Nephron progenitor cell (in vitro differentiated cells): ENCODE measurements around the gene CPN2.

ENCODE experiments used
- DNase-seq: peaks from one replicate; pipeline ENCODE4 v3.0.0; 2021
- H3K27ac Mint-ChIP-seq: 2 replicates; pipeline ENCODE4 v1.8.0; 2021; ENCODE audit warnings: mild to moderate bottlenecking, moderate library complexity, mixed read lengths
- H3K27me3 Mint-ChIP-seq: 2 replicates; pipeline ENCODE4 v1.8.0; 2021; ENCODE audit warnings: mild to moderate bottlenecking, low read depth, mixed read lengths; ENCODE audit not compliant: poor library complexity
- H3K36me3 Mint-ChIP-seq: 2 replicates; pipeline ENCODE4 v1.8.0; 2021; ENCODE audit warnings: low read depth, mixed read lengths
- H3K4me1 Mint-ChIP-seq: 2 replicates; pipeline ENCODE4 v1.8.0; 2021; ENCODE audit warnings: mixed read lengths
- H3K4me3 Mint-ChIP-seq: 2 replicates; pipeline ENCODE4 v1.8.0; 2021; ENCODE audit warnings: mild to moderate bottlenecking, moderate library complexity, mixed read lengths
- H3K9me3 Mint-ChIP-seq: 2 replicates; pipeline ENCODE4 v1.8.0; 2021; ENCODE audit warnings: mild to moderate bottlenecking, moderate library complexity, mixed read lengths
- TF ChIP-seq, protein P1 (sequence below): fragments of 200-600 bp; sonication (generic); IDR thresholded peaks from 2 replicates; pipeline ENCODE4 v1.5.0; 2021; ENCODE audit warnings: antibody characterized with exemption

Gene CPN2

DNA sequence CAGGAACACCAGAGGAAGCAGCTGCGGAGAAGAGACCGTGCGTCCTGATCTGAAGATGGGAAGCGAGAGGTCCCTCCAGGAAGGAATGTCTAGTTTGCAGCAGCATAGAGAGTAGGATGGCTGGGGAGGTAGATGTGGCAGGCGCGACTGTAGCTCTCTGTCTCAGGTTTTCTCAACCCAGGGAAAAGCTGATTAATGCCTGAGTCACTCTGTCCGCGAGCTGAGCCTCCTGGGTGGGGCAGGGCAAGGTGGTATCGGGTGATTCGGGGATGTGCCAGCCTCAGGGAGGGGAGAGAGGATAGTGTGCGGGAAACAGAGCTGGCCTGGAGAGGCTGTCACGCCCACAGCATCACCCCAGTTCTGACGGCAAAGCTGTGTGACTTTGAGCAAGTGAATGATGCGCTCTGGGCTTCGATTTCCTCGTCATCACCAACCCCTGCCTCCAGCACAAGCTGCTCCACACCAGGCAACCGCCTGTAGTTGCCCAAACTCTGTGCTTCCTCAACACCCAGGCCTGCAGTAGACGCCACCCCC lies 28.4 kb downstream of the CPN2 start:
- H3K27ac Mint-ChIP-seq: no peak overlapping the region
- peaks cover 15% of the 10 kb centered on the region for H3K36me3 Mint-ChIP-seq
- no peak for DNase-seq
- TF ChIP-seq, protein P1, sequence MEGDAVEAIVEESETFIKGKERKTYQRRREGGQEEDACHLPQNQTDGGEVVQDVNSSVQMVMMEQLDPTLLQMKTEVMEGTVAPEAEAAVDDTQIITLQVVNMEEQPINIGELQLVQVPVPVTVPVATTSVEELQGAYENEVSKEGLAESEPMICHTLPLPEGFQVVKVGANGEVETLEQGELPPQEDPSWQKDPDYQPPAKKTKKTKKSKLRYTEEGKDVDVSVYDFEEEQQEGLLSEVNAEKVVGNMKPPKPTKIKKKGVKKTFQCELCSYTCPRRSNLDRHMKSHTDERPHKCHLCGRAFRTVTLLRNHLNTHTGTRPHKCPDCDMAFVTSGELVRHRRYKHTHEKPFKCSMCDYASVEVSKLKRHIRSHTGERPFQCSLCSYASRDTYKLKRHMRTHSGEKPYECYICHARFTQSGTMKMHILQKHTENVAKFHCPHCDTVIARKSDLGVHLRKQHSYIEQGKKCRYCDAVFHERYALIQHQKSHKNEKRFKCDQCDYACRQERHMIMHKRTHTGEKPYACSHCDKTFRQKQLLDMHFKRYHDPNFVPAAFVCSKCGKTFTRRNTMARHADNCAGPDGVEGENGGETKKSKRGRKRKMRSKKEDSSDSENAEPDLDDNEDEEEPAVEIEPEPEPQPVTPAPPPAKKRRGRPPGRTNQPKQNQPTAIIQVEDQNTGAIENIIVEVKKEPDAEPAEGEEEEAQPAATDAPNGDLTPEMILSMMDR: no peak
- peaks cover 38% of the 10 kb centered on the region for H3K27me3 Mint-ChIP-seq
- H3K4me3 Mint-ChIP-seq: peak overlapping the region; percentile 16
- peaks cover 42% of the 10 kb centered on the region for H3K9me3 Mint-ChIP-seq
- H3K4me1 Mint-ChIP-seq: no peaks in the 10 kb centered on the region

DNA sequence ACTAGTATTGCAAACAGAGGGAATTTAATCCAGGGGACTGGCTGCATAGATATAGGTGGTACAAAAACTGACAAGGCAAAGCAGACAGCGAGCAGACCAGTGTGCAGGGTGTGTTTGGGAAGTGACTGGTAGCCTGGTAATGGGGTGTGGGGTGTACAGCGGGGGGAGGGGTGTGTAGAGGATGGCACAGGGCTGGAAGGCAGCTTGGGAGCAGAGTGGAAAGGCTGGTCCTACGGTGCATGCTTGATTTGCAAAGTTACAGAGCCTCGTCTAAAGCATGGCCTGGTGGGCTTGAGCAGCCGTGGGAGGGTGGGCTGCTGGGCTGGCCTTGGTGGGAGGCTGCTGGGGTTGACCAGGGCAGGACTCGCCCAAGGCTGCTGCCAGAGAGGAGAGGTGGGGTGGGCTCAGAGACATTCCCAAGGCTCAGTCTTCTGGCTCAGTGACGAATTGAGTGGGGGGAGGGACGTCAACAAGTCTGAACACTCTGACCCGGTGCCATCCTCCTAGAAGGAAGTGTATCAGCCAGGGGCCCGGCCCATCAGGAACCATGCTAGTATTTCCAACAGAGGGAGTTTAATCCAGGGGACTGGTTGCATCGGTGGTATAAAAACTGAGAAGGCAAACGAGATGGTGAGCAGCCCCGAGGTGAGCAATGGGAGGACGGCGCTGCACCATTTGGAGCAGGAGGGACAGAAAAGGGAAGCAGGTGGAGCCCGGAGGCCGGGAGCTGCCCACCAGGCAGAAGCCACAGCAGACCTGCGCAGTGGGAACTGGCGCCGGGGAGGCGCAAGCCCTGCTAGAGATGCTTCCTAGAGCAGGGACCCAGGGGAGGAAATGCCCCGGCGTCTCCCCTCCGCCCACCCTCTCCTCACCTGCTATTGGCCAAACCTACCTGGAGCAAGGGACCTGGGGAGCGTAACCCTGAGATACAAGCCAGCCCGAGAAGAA lies 29.2 kb downstream of the CPN2 start:
- TF ChIP-seq, protein P1: no peak
- Mint-ChIP-seq H3K4me3 (peak overlapping the region; percentile 61), H3K4me1 (no peaks in the 10 kb centered on the region), H3K9me3 (peaks cover 47% of the 10 kb centered on the region), H3K27ac (no peak overlapping the region), H3K36me3 (peaks cover 15% of the 10 kb centered on the region), H3K27me3 (peaks cover 45% of the 10 kb centered on the region)
- no peak for DNase-seq

DNA sequence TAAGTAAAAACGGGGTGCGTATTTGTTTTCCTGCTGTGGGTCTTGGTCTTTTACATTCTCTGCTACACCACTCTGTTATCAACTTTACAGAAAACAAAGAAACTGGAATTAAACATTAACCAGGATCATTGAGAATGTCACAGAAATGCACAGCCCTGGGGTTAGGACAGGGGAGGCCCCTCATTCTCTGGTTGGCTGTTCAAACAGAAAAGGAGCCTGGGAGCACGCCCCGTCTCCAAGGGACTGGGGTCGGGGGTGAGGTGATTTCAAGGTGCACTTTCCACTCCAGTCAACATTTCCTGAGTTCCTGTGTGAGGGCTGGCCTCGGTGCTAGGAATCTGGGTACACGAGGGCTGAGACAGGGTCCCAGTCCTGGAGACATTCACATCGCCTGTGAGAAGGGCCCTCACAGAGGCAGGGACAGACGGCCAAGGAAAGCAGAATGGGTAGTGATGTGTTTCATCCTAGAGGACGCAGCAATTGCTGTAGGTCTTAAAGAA lies 30.3 kb downstream of the CPN2 start:
- H3K27me3 Mint-ChIP-seq: peaks cover 57% of the 10 kb centered on the region
- H3K36me3 Mint-ChIP-seq: peaks cover 15% of the 10 kb centered on the region
- peaks cover 9% of the 10 kb centered on the region for H3K4me1 Mint-ChIP-seq
- no peak overlapping the region for H3K4me3 Mint-ChIP-seq
- peaks cover 47% of the 10 kb centered on the region for H3K9me3 Mint-ChIP-seq
- DNase-seq: no peak
- H3K27ac Mint-ChIP-seq: no peak overlapping the region
- TF ChIP-seq, protein P1: no peak

DNA sequence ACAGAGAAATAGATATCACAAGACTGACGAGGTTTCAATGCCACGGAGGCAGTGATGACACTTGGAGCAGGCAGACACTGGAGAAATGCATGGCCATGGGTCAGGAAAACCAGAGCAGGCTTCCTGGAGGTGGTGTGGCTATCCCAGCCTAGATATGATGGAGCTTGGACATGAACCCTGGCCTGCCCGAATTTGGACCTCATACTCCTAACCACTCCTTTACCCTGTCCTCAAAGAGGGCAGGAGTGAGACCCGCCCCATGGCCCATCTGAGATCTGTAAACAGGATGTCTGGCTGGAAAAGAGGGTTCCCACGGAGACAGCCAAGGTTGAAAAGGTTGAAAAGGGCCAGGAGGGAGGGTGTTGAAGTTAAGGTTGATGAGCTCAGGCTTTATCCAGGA lies 31.0 kb downstream of the CPN2 start:
- peaks cover 14% of the 10 kb centered on the region for H3K4me1 Mint-ChIP-seq
- no peak for DNase-seq
- no peak overlapping the region for H3K27ac Mint-ChIP-seq
- peaks cover 57% of the 10 kb centered on the region for H3K27me3 Mint-ChIP-seq
- TF ChIP-seq, protein P1: no peak
- peaks cover 15% of the 10 kb centered on the region for H3K36me3 Mint-ChIP-seq
- H3K4me3 Mint-ChIP-seq: no peak overlapping the region
- peaks cover 47% of the 10 kb centered on the region for H3K9me3 Mint-ChIP-seq

DNA sequence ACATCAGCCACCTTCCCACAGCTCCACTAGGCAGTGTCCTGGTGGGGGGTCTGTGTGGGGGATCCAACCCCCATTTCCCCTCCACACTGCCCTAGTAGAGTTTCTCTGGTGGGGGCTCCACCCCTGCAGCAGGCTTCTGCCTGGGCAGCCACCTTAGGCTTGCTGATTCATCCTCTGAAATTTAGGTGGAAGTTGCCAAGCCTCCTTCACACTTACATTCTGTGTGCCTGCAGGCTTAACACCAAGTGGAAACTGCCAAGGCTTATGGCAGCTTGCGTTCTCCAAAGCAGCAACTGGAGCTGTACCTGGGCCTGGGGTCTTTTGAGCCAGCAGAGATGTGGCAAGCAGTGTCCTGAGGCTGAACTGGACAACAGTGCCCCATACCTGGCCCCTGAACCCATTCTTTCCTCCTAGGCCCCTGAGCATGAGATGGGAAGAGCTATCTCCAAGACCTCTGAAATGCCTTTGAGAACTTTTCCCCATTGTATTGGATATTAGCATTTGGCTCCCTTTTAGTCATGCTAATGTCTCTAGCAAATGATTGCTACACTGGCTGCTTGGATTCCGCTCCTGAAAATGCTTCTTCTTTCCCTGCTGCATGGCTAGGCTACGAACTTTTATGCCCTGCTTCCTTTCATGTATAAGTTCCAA lies 32.5 kb downstream of the CPN2 start:
- TF ChIP-seq, protein P1: no peak
- DNase-seq: no peak

More for the DNA sequence above, 32.5 kb downstream of the CPN2 start:
- peaks cover 26% of the 10 kb centered on the region for H3K4me1 Mint-ChIP-seq
- no peak overlapping the region for H3K27ac Mint-ChIP-seq
- H3K36me3 Mint-ChIP-seq: peaks cover 15% of the 10 kb centered on the region
- H3K27me3 Mint-ChIP-seq: peaks cover 56% of the 10 kb centered on the region
- no peak overlapping the region for H3K4me3 Mint-ChIP-seq
- H3K9me3 Mint-ChIP-seq: peaks cover 46% of the 10 kb centered on the region
